ENCODE results near the gene OR13C8. TPM values are rescaled to one million over a fixed set of nuclear protein-coding genes. Genes with fewer than 3 reads are reported as not detected.
"Not testable (repeated sequence)": the region's sequence is repeated elsewhere in the genome, so short reads cannot be mapped to it uniquely, and the experiment has no call there.

OR13C8 gene, protein sequence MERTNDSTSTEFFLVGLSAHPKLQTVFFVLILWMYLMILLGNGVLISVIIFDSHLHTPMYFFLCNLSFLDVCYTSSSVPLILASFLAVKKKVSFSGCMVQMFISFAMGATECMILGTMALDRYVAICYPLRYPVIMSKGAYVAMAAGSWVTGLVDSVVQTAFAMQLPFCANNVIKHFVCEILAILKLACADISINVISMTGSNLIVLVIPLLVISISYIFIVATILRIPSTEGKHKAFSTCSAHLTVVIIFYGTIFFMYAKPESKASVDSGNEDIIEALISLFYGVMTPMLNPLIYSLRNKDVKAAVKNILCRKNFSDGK
- not detected in 2 replicates for total RNA-seq

GRCh38 chr9:104568868-104569267, at the start of gene OR13C8:
OR13C8 (plus strand) TSS chr9:104569168; CDS start chr9:104569168, 0 bp downstream.
- no peak for DNase-seq (ENCODE audit: low read depth, low spot score)

DNA sequence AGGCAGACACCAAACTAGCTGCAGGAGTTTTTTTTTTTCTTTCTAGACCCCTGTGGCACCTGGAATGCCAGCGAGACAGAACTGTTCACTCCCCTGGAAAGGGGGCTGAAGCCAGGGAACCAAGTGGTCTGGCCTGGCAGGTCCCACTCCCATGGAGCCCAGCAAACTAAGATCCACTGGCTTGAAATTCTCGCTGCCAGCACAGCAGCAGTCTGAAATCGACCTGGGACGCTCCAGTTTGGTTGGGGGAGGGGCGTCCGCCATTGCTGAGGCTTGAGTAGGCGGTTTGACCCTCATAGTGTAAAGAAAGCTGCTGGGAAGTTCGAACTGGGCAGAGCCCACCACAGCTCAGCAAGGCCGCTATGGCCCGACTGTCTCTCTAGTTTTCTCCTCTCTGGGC, 48.7 kb upstream of the OR13C8 start:
- not testable (repeated sequence) for DNase-seq (ENCODE audit: low read depth, low spot score)

GRCh38 chr9:104527109-104527508, 41.9 kb upstream of the OR13C8 start, which contains the start of gene OR13C4:
OR13C4 (minus strand) TSS chr9:104527209; CDS start chr9:104527209, 0 bp downstream.
- no peak for DNase-seq (ENCODE audit: low read depth, low spot score)

DNA sequence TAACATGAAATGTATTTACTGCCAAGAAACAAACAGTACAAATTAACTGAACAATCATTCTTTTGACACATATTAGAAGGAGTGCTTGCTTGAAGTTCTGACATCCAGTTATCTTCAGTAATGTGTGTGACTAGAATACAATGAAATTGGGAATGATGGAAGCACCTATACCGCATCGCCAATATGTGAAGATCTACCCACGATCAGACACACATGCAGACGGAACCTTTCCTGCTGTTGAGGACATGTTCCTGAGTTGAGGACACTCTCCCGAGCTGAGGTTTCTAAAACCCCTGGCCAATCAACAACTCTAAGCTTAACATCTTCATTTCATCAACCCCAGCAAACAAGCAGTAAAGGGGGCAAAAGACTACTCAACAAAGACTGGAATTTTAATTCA, 32.2 kb upstream of the OR13C8 start, which contains the start of gene OR13C3:
OR13C3 (minus strand) TSS at position 101 of the 400 bp plus-strand sequence. CDS start 133 bp downstream, outside the sequence.
- no peak for DNase-seq (ENCODE audit: low read depth, low spot score)

DNA sequence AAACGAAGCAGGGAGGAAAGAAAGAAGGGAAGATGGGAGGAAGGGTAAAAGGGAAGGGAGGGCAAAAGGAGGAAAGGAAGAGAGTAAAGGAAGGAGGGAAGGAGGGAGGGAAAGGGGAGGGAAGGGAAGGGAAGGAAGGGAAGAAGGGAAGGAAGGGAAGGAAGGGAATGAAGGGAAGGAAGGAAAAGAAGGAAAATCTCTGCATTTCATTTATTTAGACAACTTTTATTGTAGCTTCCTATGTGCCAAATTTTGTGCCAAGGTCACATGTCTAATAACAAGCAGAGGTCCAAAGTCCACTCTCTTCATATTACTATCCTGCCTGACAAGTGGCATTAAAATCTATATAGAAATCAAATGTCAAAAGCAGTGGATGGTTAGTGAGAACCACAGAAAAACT, 29.7 kb upstream of the OR13C8 start:
- no peak for DNase-seq (ENCODE audit: low read depth, low spot score)

- DNase-seq (ENCODE audit: low read depth, low spot score), result no peak
Observed at GRCh38 chr9:104544644-104545043, 24.3 kb upstream of the OR13C8 start.

DNA sequence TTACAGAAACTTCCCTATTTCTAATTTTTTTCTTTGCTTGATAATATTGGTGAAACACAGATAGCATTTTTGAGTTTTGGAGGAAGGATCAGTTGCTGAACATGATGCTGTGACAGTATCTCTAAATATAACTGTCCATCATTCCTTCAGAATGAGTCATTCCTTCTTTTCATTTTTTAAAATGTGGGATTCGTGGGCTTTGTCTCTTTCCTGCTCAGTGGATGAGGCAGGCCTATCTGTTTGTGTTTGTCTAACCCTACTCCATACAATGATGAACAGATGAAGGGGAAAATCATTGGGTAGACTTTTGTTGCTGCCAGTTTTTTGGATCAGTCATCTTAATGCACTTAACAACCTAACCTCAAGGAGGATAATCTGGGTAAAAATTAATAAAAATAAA, 15.7 kb upstream of the OR13C8 start:
- DNase-seq (ENCODE audit: low read depth, low spot score), result no peak

DNA sequence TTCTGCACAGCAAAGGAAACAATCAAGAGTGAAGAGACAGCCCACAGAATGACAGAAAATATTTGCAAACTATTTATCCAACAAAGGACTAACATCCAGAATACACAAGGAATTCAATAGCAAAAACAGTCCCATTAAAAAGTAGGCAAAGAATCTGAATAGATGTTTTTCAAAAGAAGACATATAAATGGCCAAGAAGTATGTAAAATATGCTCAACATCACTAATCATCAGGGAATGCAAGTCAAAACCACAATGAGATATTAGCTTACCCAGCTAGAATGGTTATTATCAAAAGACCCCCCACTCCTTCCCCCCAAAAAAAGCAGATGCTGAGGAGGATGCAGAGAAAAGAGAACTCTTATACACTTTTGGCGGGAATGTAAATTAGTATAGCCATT, 13.4 kb upstream of the OR13C8 start:
- no peak for DNase-seq (ENCODE audit: low read depth, low spot score)

GRCh38 chr9:104556830-104557634, 11.9 kb upstream of the OR13C8 start:
- no peak for DNase-seq (ENCODE audit: low read depth, low spot score)

DNA sequence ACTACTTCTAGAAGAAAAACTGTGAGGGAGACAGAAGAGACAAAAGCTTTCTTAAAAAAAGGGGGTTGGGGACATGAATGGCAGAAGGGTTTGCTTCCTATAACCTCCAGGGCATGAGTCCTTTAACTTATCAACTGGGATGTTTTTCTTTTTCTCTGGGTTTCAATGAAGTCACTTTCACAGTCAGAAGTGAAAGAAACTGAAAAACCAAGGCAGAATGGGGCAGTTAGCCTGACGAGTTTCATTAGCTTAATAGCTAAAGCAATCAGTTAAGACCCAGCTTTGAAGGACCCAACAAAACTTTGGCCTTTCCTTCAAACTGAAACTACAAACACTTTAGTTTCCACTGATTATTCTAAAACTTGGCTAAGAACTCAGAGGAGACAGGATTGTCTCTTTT, 4.6 kb upstream of the OR13C8 start:
- no peak for DNase-seq (ENCODE audit: low read depth, low spot score)

- no peak for DNase-seq (ENCODE audit: low read depth, low spot score)
Observed at GRCh38 chr9:104572612-104573011, 3.6 kb downstream of the OR13C8 start.

GRCh38 chr9:104575456-104575855, 6.5 kb downstream of the OR13C8 start:
- no peak for DNase-seq (ENCODE audit: low read depth, low spot score)

- DNase-seq (ENCODE audit: low read depth, low spot score), result no peak
Observed at GRCh38 chr9:104577263-104577662, 8.3 kb downstream of the OR13C8 start.

DNA sequence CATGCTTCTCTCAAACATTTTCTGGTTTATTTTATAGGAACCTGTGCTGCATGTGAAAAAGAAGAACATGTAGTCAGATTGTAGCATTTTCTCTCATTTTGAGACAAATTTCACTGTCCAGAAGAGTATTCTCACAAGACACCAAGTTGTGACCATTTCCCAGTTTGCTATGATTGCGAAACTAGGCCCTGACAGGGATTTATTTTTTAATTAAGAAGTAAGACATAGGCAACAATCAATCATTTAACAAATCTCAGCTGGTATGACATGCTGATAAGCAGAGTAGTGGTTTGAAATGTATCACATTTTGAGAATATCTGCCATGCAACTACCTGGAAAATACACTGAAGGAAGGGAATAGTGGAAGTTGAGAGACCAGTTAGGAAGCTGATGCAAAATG, 11.6 kb downstream of the OR13C8 start:
- no peak for DNase-seq (ENCODE audit: low read depth, low spot score)

- DNase-seq (ENCODE audit: low read depth, low spot score), result no peak
Observed at GRCh38 chr9:104586496-104587180, 17.7 kb downstream of the OR13C8 start.

DNA sequence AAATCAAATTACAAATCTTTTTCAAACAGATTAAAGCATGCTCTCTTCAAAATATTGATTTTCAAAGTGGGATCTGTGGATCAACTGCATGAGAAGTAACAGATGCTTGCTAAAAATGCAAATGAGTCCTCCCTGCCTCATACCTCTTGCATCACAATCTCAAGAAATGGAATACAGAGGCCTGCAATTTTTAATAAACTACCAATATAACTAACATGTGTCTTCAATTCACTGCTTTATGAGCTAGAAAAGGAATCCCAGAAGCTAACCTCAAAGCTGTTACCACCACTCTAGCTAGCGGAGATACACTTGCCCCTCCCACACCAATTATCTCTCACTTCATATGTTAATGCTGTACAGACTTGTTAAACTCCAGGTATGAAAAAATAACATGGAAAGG, 20.7 kb downstream of the OR13C8 start:
- DNase-seq (ENCODE audit: low read depth, low spot score), result no peak

GRCh38 chr9:104598749-104599148, 29.8 kb downstream of the OR13C8 start:
- not testable (repeated sequence) for DNase-seq (ENCODE audit: low read depth, low spot score)

DNA sequence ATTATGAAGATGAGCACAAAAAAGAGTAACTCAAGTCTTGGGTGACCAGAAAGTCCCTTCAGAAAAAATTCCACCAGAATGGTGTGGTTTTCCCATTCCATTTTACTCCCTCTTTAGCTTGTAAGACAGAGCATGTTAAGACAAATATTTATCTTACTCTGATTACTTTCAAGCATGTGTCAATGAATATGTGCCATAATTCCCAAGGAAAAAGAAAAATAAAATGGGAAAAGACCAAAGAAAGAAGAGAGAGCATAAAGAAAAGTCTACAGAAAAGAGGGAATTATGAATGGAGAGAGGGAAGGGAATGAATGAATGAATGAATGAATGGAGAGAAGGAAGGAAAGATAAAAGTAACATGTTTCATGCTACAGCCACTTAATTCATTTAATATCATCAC, 30.3 kb downstream of the OR13C8 start, which contains the start of gene OR13C5:
OR13C5 (minus strand) TSS at position 101 of the 400 bp plus-strand sequence; CDS start at position 101, 0 bp downstream.
- DNase-seq (ENCODE audit: low read depth, low spot score), result not testable (repeated sequence)

DNA sequence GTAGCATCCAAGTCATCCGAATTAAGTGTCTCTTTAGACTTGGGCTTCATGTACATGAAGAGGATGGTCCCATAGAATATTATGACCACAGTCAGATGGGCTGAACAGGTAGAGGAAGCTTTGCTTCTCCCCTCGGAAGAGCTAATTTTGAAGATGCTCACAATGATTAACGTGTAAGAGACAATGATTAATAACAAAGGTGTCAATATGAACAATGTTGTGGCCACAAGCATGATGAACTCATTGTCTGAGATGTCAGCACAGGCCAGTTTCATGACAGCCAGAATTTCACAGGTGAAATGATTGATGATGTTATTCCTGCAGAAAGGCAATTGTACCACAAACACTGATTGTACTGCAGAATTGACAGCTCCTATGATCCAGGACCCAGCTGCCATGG, 35.8 kb downstream of the OR13C8 start:
- no peak for DNase-seq (ENCODE audit: low read depth, low spot score)

GRCh38 chr9:104605527-104605926, 36.6 kb downstream of the OR13C8 start, which contains the start of gene OR13C2:
OR13C2 (minus strand) TSS chr9:104605627; CDS start chr9:104605627, 0 bp downstream.
- DNase-seq (ENCODE audit: low read depth, low spot score), result not testable (repeated sequence)

- DNase-seq (ENCODE audit: low read depth, low spot score), result no peak
Observed at GRCh38 chr9:104606152-104606551, 37.2 kb downstream of the OR13C8 start.

GRCh38 chr9:104608336-104608735, 39.4 kb downstream of the OR13C8 start:
- no peak for DNase-seq (ENCODE audit: low read depth, low spot score)

All from pulmonary artery endothelial cell (primary cell).